K562 (cell line): ENCODE results near the gene CKMT2. TPM values are rescaled to one million over a fixed set of nuclear protein-coding genes. Genes with fewer than 3 reads are reported as not detected.
"Not testable (repeated sequence)": the region's sequence is repeated elsewhere in the genome, so short reads cannot be mapped to it uniquely, and the experiment has no call there.

ENCODE experiments used
- ATAC-seq: fragments of 200-7000 bp; cut with Tn5 transposase; 3 replicates; pipeline ENCODE4 v1.9.1; 2020; ENCODE audit warnings: moderate library complexity
- BruUV-seq: library from RNA; stranded (reverse); fragments of 400-500 nt; replicated peaks from 2 replicates; lab custom pipeline; 2021; lab: Mats Ljungman, UMichigan
- CTCF ChIA-PET: fragments of 300-600 bp; formaldehyde crosslinking; extraction: SDS; loops from one replicate; lab custom pipeline; 2021; ENCODE audit warnings: low intra/inter-chr PET ratio; lab: Yijun Ruan, JAX
- POLR2A ChIA-PET: fragments of 300-600, 350-650 bp; sonication (Branson Sonifier 250); formaldehyde crosslinking; extraction: SDS; loops from one replicate; lab custom pipeline; 2021; ENCODE audit warnings: antibody characterized with exemption, inconsistent platforms; lab: Yijun Ruan, JAX
- DNase-seq, 4 experiments: peaks; one replicate each; pipeline versions ENCODE4 v3.0.0 to v3.0.0-alpha.2; 2011 to 2018; ENCODE audit warnings: low spot score in 3 of 4, mixed read lengths in 3 of 4; ENCODE audit errors: extremely low read depth in 1 of 4
- FAIRE-seq: peaks from 2 replicates; lab custom pipeline; 2011; peaks lifted over from hg19 to GRCh38; lab: Jason Lieb, UNC
- H2AFZ ChIP-seq: 2 replicates; pipeline ENCODE4 v1.6.0; 2011; ENCODE audit warnings: low read depth, low read length, control low read depth, inconsistent platforms
- H3K27ac ChIP-seq: fragments of 200-600 bp; 3 replicates; pipeline ENCODE4 v1.8.0; 2011; ENCODE audit warnings: low read depth, mild to moderate bottlenecking, control low read depth, inconsistent platforms, low read length, moderate library complexity, mixed read lengths; ENCODE audit errors: extremely low read depth
- H3K27me3 ChIP-seq, 2 experiments: fragments of 300-600 bp in 1 of 2; 2 replicates in 1 of 2; 3 replicates in 1 of 2; pipeline versions ENCODE4 v1.6.0 to v1.8.0; 2011; ENCODE audit warnings: inconsistent platforms in 2 of 2, low read length in 2 of 2, mild to moderate bottlenecking in 1 of 2, mixed read lengths in 1 of 2, moderate library complexity in 1 of 2; ENCODE audit not compliant: control insufficient read depth in 2 of 2, insufficient read depth in 2 of 2
- H3K36me3 ChIP-seq: fragments of 300-600 bp; 3 replicates; pipeline ENCODE4 v1.8.0; 2011; ENCODE audit warnings: mild to moderate bottlenecking, low read length, inconsistent platforms; ENCODE audit not compliant: control insufficient read depth, insufficient read depth
- H3K4me1 ChIP-seq, 2 experiments: fragments of 200-600 bp in 1 of 2; replicated peaks in 1 of 2; 2 replicates in 1 of 2; 3 replicates in 1 of 2; pipeline versions ENCODE4 v1.5.1 to v1.8.0; 2011; ENCODE audit warnings: inconsistent platforms in 2 of 2, low read length in 2 of 2, mild to moderate bottlenecking in 1 of 2, mixed read lengths in 1 of 2, moderate library complexity in 1 of 2; ENCODE audit not compliant: control insufficient read depth in 2 of 2, insufficient read depth in 2 of 2
- H3K4me2 ChIP-seq: 2 replicates; pipeline ENCODE4 v1.6.1; 2011; ENCODE audit warnings: low read length, control low read depth, inconsistent platforms, mixed read lengths; ENCODE audit not compliant: insufficient read depth
- H3K4me3 ChIP-seq: fragments of 200-600 bp; sonication (generic), shearing (Covaris generic); 2 replicates; pipeline ENCODE4 v1.5.1; 2016; ENCODE audit warnings: control low read depth, inconsistent platforms
- H3K79me2 ChIP-seq: fragments of 200-600 bp; 3 replicates; pipeline ENCODE4 v1.8.0; 2011; ENCODE audit warnings: low read length, inconsistent platforms; ENCODE audit not compliant: control insufficient read depth, insufficient read depth
- H3K9ac ChIP-seq, 2 experiments: 2 replicates each; pipeline versions ENCODE4 v1.6.0 to v1.6.1; 2011; ENCODE audit warnings: low read depth in 2 of 2, low read length in 2 of 2, control low read depth in 1 of 2, inconsistent platforms in 1 of 2, mild to moderate bottlenecking in 1 of 2, mixed read lengths in 1 of 2; ENCODE audit not compliant: insufficient read depth in 1 of 2
- H3K9me1 ChIP-seq: one replicate; pipeline ENCODE4 v1.6.0; 2011; ENCODE audit warnings: inconsistent platforms, mild to moderate bottlenecking, low read length, moderate library complexity; ENCODE audit not compliant: control insufficient read depth, insufficient read depth
- H3K9me3 ChIP-seq: replicated peaks from 2 replicates; pipeline ENCODE4 v1.5.1; 2011; ENCODE audit warnings: low read depth, low read length, inconsistent platforms; ENCODE audit not compliant: control insufficient read depth, insufficient read depth
- H4K20me1 ChIP-seq: replicated peaks from 2 replicates; pipeline ENCODE4 v1.6.1; 2011; ENCODE audit warnings: low read length, inconsistent platforms, mixed read lengths; ENCODE audit not compliant: control insufficient read depth, insufficient read depth
- CHD2 ChIP-seq: IDR thresholded peaks from 2 replicates; pipeline ENCODE4 v1.6.1; 2011; ENCODE audit warnings: low read depth, low read length
- RAD21 ChIP-seq, 2 experiments: fragments of 250-450 bp in 1 of 2; fragments of 450-650 bp in 1 of 2; sonication (Bioruptor Pico) in 1 of 2; formaldehyde crosslinking in 1 of 2; IDR thresholded peaks in 1 of 2; conservative IDR thresholded peaks in 1 of 2; 2 replicates each; pipeline versions ENCODE4 v1.4.0 to v1.8.0; 2020 to 2022; ENCODE audit warnings: mild to moderate bottlenecking in 2 of 2, moderate library complexity in 1 of 2
- SREBF2 ChIP-seq: sonication (generic); formaldehyde crosslinking; IDR thresholded peaks from 2 replicates; pipeline ENCODE4 v1.4.0; 2020; ENCODE audit warnings: mild to moderate bottlenecking, missing genetic modification reagents
- WGBS: fragments of 100-300 bp; shearing (Covaris generic); methylation state at CpG from one replicate; pipeline ENCODE4 v1.1.6; 2016; ENCODE audit warnings: low coverage, mixed read lengths; ENCODE audit not compliant: insufficient coverage; ENCODE audit errors: missing lambda C conversion rate; 5-methylcytosine and 5-hydroxymethylcytosine counted together
- in situ Hi-C: fragments of 300-500 bp; cut with MboI; formaldehyde crosslinking; loops from 4 replicates; pipeline ENCODE4 v1.15.0; 2018; ENCODE audit warnings: inconsistent platforms, mixed read lengths
- intact Hi-C: fragments of 100-400 bp; cut with micrococcal nuclease; formaldehyde crosslinking; loops from 2 replicates; pipeline ENCODE4 v1.14.2; 2022
- polyA plus RNA-seq, 8 experiments: library from polyadenylated mRNA; depleted of rRNA in 4 of 8; stranded (reverse) in 5 of 8; unstranded in 3 of 8; fragments of >200 nt; fragmentation: Nextera tagmentation in 2 of 8; fragmentation: Illumina TruSeq in 1 of 8; extraction: Ambion mirVana in 2 of 8; extraction: Trizol in 1 of 8; gene quantifications; 2 replicates each; pipeline versions ENCODE4 v1.2.1 to v1.2.3, GENCODE V29; 2011 to 2014; ENCODE audit warnings: inconsistent platforms in 1 of 8, missing spikeins in 1 of 8
- total RNA-seq, 7 experiments: library from RNA; depleted of rRNA in 6 of 7; stranded (reverse); fragments of >200 nt in 6 of 7; fragmentation: Illumina TruSeq in 2 of 7; extraction: Trizol in 2 of 7; gene quantifications; 2 replicates each; pipeline versions ENCODE4 v1.2.1 to v1.2.3, GENCODE V29; 2011 to 2021; ENCODE audit warnings: low replicate concordance in 1 of 7
- TF ChIP-seq, protein P1 (sequence below): fragments of 250-450 bp; sonication (Bioruptor Pico); IDR thresholded peaks from 2 replicates; pipeline ENCODE4 v1.4.0; 2020; ENCODE audit warnings: mild to moderate bottlenecking, moderate library complexity, borderline replicate concordance
- TF ChIP-seq, protein P2 (sequence below): fragments of 450-650 bp; formaldehyde crosslinking; IDR thresholded peaks from 2 replicates; pipeline ENCODE4 v1.4.0; 2022; ENCODE audit warnings: mild to moderate bottlenecking, moderate library complexity

Gene CKMT2
- total and polyA plus RNA-seq, 9 of the 15 experiments (the other 6 are each of a cell fraction or from before 2014, with no cell fraction given) = 0.03 TPM; not detected in 8

DNA sequence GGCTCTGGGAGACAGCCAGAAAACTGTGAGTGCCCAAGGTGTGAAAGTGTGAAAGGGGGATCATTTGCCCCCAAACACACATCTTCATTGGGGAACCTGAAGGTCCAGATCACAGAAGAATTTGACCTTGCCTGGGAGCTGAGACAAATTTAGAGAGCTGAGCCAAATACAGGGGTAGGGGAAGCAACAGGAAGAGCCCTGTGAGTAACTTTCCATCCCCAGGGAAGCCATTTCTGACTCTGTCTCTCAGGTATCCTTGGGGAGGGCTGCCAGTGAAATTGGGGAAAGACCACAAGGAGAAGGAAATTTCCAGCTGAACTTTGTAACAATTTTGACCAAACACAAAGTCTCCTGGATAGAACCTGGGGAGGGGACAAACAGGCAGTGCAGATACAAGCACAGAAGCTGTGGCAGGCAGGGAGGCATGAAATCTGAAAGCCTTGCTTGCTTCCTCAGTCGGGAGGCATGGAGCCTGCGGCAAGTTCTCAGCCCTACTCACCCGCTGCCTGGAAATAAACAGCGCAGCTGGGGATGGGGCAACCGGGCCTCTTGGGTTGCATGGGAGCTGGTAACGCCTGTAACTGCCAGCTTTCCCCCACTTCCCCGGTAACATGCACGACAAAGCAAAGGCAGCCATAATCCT lies 36.8 kb downstream of the CKMT2 start (continued):
- TF ChIP-seq, protein P1, sequence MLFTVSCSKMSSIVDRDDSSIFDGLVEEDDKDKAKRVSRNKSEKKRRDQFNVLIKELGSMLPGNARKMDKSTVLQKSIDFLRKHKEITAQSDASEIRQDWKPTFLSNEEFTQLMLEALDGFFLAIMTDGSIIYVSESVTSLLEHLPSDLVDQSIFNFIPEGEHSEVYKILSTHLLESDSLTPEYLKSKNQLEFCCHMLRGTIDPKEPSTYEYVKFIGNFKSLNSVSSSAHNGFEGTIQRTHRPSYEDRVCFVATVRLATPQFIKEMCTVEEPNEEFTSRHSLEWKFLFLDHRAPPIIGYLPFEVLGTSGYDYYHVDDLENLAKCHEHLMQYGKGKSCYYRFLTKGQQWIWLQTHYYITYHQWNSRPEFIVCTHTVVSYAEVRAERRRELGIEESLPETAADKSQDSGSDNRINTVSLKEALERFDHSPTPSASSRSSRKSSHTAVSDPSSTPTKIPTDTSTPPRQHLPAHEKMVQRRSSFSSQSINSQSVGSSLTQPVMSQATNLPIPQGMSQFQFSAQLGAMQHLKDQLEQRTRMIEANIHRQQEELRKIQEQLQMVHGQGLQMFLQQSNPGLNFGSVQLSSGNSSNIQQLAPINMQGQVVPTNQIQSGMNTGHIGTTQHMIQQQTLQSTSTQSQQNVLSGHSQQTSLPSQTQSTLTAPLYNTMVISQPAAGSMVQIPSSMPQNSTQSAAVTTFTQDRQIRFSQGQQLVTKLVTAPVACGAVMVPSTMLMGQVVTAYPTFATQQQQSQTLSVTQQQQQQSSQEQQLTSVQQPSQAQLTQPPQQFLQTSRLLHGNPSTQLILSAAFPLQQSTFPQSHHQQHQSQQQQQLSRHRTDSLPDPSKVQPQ (CRISPR knock-in tag) = no peak
- no peak for TF ChIP-seq CHD2
- TF ChIP-seq, protein P2, sequence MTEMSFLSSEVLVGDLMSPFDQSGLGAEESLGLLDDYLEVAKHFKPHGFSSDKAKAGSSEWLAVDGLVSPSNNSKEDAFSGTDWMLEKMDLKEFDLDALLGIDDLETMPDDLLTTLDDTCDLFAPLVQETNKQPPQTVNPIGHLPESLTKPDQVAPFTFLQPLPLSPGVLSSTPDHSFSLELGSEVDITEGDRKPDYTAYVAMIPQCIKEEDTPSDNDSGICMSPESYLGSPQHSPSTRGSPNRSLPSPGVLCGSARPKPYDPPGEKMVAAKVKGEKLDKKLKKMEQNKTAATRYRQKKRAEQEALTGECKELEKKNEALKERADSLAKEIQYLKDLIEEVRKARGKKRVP (CRISPR knock-in tag) = no peak
- TF ChIP-seq SREBF2 (CRISPR knock-in tag) = no peak
- no peak for TF ChIP-seq RAD21 (CRISPR knock-in tag; conservative IDR thresholded peaks at IDR 0.05 in 1 of 2, IDR thresholded peaks at IDR 0.05 in 1 of 2)

DNA sequence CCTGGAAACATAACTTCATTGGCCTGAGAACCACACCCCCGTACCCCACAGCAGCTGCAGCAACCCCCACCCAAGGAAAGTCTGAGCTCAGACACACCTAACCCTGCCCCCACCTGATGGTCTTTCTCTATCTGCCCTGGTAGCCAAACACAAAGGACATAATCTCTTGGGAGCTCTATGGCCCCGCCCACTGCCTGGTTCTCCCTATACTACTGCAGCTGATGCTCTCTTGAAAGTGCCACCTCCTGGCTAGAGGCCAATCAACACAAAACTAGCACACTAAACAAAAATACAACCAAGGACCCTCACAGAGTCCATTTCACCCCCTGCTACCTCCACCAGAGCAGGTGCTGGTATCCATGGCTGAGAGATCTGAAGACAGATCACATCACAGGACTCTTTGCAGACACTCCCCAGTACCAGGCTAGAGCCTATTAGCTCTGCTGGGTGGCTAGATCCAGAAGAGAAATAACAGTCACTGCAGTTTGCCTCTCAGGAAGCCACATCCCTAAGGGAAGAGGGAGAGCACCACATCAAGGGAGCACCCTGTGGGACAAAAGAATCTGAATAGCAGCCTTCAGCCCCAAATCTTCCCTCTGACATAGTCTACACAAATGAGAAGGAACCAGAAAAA lies 37.4 kb downstream of the CKMT2 start:
- H3K4me3 ChIP-seq, BruUV-seq, H4K20me1 ChIP-seq, H3K9ac ChIP-seq, in situ Hi-C loops, H3K4me1 ChIP-seq, CTCF ChIA-PET, H3K36me3 ChIP-seq, ATAC-seq, intact Hi-C loops, H3K9me3 ChIP-seq, H3K4me2 ChIP-seq, FAIRE-seq, H3K79me2 ChIP-seq, H3K9me1 ChIP-seq, H3K27ac ChIP-seq, H3K27me3 ChIP-seq, H2AFZ ChIP-seq: not testable (repeated sequence)
- POLR2A ChIA-PET = interaction anchor here (0.6 kb wide), 1 partner anchor 1025 kb away, joined by 3 read pairs; no protein-coding TSS in a partner anchor
- DNase-seq = peak in 1 of 4 experiments; percentile 7
- no CpG with 5 or more reads among the region's 2 CpGs for WGBS
